Kasumi-1 (cell line): ENCODE data around the gene VARS1.
"Not testable (repeated sequence)": the region's sequence is repeated elsewhere in the genome, so short reads cannot be mapped to it uniquely, and the experiment has no call there.

Source experiments
- DNase-seq, 2 experiments: peaks; one replicate each; lab custom pipeline; 2025; lab: John Stamatoyannopoulos, UW

The VARS1 gene

GRCh38 chr6:31795616-31796298 is at the start of gene VARS1:
VARS1 (minus strand) TSS chr6:31795752; CDS start chr6:31795217, 535 bp downstream.
- peak; percentile 78 to 79 for DNase-seq

GRCh38 chr6:31844507-31844906 is 49.0 kb upstream of the VARS1 start:
- DNase-seq: no peak

DNA sequence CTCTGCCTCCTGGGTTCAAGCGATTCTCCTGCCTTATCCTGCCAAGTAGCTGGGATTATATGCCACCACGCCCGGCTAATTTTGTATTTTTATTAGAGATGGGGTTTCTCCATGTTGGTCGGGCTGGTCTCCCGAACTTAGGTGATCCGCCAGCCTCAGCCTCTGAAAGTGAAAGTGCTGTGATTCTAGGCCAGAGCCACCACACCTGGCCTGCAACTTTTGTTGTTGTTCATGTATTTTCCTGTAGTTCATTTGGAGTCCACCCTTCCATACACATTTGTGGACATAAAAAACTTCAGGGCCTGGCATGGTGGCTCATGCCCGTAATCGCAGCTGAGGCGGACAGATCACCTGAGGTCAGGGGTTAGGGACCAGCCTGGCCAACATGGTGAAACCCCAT is 46.5 kb upstream of the VARS1 start:
- no peak for DNase-seq

- DNase-seq: not testable (repeated sequence)
These were observed 44.2 kb upstream of the VARS1 start for GRCh38 chr6:31839779-31840126.

- DNase-seq: no peak
These were observed 43.4 kb upstream of the VARS1 start for GRCh38 chr6:31838968-31839367.

DNA sequence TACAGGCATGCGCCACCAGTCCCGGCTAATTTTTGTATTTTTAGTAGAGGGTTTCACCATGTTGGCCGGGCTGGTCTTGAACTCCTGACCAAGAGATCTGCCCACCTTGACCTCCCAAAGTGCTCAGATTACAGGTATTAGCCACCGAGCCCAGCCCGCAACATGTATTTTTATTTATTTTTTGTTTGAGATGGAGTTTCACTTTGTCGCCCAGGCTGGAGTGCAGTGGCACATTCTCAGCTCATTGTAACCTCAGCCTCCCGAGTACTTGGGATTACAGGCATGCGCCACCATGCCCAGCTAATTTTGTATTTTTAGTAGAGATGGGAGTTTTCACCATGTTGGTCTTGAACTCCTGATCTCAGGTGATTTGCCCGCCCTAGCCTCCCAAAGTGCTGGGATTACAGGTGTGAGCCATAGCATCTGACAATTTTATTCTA is 42.6 kb upstream of the VARS1 start:
- not testable (repeated sequence) for DNase-seq

GRCh38 chr6:31837369-31838113 is 42.0 kb upstream of the VARS1 start:
- peak; percentile 48 to 59 for DNase-seq

GRCh38 chr6:31836474-31837368 is 41.2 kb upstream of the VARS1 start:
- no peak for DNase-seq

- no peak for DNase-seq
These were observed 40.5 kb upstream of the VARS1 start for GRCh38 chr6:31836047-31836473.

DNA sequence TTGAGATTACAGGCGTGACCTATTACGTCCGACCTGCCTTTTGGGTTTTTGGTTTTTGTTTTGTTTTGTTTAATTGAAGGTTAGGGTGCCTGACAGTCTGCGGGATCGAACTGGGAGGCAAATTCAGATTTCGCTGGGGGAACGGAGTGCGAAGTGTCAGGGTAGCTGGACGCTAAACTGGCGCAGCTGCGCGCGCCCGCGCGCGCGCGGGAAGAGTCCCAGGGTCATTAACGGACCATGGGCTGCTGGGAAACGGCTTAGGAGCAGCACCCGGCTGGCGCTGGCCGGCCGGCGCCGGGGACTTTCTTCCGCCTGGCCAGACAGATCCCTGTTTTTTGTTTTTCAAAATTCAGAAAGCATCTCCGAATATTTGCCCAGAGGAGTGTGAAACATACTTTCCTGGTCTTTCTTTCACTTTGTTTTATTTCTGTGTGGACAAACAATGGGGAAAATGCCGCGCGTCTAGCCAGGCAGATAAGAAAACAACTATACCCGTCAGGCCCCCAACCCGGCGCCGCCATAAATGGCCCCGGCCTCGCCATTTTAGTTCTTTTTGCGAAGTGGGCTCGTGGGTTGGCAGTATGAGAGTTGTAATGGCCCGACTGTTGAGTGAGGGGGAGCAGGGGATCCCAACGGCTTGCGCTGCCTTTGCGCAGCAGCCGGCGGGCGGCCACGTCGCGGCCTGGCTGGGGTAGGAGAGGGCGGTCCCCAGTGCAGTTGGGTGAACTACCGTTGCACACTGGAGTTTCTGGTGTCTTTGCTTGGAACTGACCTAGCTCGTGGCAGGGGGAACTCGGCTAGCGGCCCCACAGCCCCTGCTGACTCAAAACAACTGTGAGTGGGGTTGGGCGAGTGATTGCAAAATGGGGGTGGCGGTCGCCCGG is 39.1 kb upstream of the VARS1 start:
- DNase-seq: peak; percentile 73 to 80

GRCh38 chr6:31831350-31832215 is 36.0 kb upstream of the VARS1 start:
- no peak for DNase-seq

GRCh38 chr6:31830886-31831335 is 35.4 kb upstream of the VARS1 start:
- DNase-seq: no peak

DNA sequence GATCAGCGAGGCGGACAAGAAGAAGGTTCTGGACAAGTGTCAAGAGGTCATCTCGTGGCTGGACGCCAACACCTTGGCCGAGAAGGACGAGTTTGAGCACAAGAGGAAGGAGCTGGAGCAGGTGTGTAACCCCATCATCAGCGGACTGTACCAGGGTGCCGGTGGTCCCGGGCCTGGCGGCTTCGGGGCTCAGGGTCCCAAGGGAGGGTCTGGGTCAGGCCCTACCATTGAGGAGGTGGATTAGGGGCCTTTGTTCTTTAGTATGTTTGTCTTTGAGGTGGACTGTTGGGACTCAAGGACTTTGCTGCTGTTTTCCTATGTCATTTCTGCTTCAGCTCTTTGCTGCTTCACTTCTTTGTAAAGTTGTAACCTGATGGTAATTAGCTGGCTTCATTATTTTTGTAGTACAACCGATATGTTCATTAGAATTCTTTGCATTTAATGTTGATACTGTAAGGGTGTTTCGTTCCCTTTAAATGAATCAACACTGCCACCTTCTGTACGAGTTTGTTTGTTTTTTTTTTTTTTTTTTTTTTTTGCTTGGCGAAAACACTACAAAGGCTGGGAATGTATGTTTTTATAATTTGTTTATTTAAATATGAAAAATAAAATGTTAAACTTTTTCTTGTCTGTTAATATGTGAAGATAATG is 34.2 kb upstream of the VARS1 start:
- DNase-seq: peak; percentile 64 to 66

DNA sequence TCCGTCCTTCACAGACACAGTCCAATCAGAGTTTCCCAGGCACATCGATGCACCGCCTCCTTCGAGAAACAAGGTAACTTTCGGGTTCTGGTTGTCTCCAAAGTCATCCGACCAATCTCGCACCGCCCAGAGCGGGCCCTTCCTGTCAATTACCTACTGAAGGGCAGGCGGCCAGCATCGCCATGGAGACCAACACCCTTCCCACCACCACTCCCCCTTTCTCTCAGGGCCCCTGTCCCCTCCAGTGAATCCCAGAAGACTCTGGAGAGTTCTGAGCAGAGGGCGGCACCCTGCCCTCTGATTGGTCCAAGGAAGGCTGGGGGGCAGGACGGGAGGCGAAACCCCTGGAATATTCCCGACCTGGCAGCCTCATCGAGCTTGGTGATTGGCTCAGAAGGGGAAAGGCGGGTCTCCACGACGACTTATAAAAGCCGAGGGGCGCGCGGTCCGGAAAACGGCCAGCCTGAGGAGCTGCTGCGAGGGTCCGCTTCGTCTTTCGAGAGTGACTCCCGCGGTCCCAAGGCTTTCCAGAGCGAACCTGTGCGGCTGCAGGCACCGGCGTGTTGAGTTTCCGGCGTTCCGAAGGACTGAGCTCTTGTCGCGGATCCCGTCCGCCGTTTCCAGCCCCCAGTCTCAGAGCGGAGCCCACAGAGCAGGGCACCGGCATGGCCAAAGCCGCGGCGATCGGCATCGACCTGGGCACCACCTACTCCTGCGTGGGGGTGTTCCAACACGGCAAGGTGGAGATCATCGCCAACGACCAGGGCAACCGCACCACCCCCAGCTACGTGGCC is 31.9 kb upstream of the VARS1 start, which contains the start of gene HSPA1B:
TSS of gene HSPA1B (plus strand) at position 453 of the 794 bp plus-strand sequence. CDS start at position 666, 213 bp downstream.
- peak; percentile 99 to 100 for DNase-seq

GRCh38 chr6:31826793-31827285 is 31.3 kb upstream of the VARS1 start:
- DNase-seq: peak; percentile 87 to 93

GRCh38 chr6:31825553-31825952 is 30.0 kb upstream of the VARS1 start:
- no peak for DNase-seq

GRCh38 chr6:31823592-31824196 is 28.1 kb upstream of the VARS1 start:
- DNase-seq: peak; percentile 34 to 53
